Measurements from ENCODE around the gene BIK. TPM values are rescaled to one million over a fixed set of nuclear protein-coding genes. Genes with fewer than 3 reads are reported as not detected.

BIK gene
- total RNA-seq, 6 donors from 2014 or later = 2.3 to 6.2 (median 2.7) TPM; not detected in 2

- 1% methylated on average over 13 to 44 of the region's 75 CpGs for WGBS, 2 donors
- Histone ChIP-seq H3K4me1 (peaks cover 16 to 51% (median 37%) of the 10 kb centered on the region in 4 donors), H3K27ac (peak within 1 kb of the TSS; percentile 90 to 96 (median 94)), H3K9me3 (no peaks in the 10 kb centered on the region), H3K27me3 (no peaks in the 10 kb centered on the region), H3K36me3 (peaks cover 0 to 7% (median 3%) of the 10 kb centered on the region in 4 donors), H3K4me3 (peak within 1 kb of the TSS; percentile 92 to 97 (median 92))
- peak; percentile 51 to 70 for TF ChIP-seq POLR2AphosphoS5 (IDR thresholded peaks at IDR 0.05)
- TF ChIP-seq EP300 (IDR thresholded peaks at IDR 0.05) = no peak
- TF ChIP-seq POLR2A (IDR thresholded peaks at IDR 0.05) = peak in 2 of 4 donors; percentile 30 to 75
- ATAC-seq (ENCODE audit: low FRiP score in 2 of 2) = peak; percentile 66 to 89
- DNase-seq = peak; percentile 86 to 96
Measured at GRCh38 chr22:43151251-43152002, 40.9 kb downstream of the BIK start, which contains the start of gene TSPO. Gene TSPO, plus strand, starts transcription at chr22:43151559. Its CDS starts 7,680 bp downstream, at chr22:43159239.

GRCh38 chr22:43152003-43152356 is 41.4 kb downstream of the BIK start:
- peaks cover 16 to 56% (median 37%) of the 10 kb centered on the region in 4 donors for H3K4me1 ChIP-seq
- no peaks in the 10 kb centered on the region for H3K27me3 ChIP-seq
- no peak for ATAC-seq (ENCODE audit: low FRiP score in 2 of 2)
- no peak for DNase-seq
- no peaks in the 10 kb centered on the region for H3K9me3 ChIP-seq
- peak overlapping the region; percentile 92 to 97 (median 92) for H3K4me3 ChIP-seq
- 5% methylated on average over 14 of the region's 18 CpGs; no CpG with 5 or more reads in 1 of the 2 donors for WGBS, 2 donors
- H3K36me3 ChIP-seq = peaks cover 0 to 7% (median 3%) of the 10 kb centered on the region in 4 donors
- TF ChIP-seq EP300 (IDR thresholded peaks at IDR 0.05) (no peak), POLR2AphosphoS5 (IDR thresholded peaks at IDR 0.05) (no peak), POLR2A (IDR thresholded peaks at IDR 0.05) (no peak)
- TF ChIP-seq, protein P1, sequence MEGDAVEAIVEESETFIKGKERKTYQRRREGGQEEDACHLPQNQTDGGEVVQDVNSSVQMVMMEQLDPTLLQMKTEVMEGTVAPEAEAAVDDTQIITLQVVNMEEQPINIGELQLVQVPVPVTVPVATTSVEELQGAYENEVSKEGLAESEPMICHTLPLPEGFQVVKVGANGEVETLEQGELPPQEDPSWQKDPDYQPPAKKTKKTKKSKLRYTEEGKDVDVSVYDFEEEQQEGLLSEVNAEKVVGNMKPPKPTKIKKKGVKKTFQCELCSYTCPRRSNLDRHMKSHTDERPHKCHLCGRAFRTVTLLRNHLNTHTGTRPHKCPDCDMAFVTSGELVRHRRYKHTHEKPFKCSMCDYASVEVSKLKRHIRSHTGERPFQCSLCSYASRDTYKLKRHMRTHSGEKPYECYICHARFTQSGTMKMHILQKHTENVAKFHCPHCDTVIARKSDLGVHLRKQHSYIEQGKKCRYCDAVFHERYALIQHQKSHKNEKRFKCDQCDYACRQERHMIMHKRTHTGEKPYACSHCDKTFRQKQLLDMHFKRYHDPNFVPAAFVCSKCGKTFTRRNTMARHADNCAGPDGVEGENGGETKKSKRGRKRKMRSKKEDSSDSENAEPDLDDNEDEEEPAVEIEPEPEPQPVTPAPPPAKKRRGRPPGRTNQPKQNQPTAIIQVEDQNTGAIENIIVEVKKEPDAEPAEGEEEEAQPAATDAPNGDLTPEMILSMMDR (IDR thresholded peaks at IDR 0.05) = no peak
- H3K27ac ChIP-seq = peak overlapping the region; percentile 90 to 96 (median 94)

GRCh38 chr22:43152357-43153071 is 42.0 kb downstream of the BIK start:
- H3K36me3 ChIP-seq = peaks cover 0 to 7% (median 3%) of the 10 kb centered on the region in 4 donors
- DNase-seq (peak; percentile 88 to 93), ATAC-seq (ENCODE audit: low FRiP score in 2 of 2) (peak; percentile 73 to 93)
- H3K9me3 ChIP-seq = no peaks in the 10 kb centered on the region
- WGBS, 2 donors = 5 to 7% methylated on average over 6 to 18 of the region's 22 CpGs
- no peak for TF ChIP-seq EP300 (IDR thresholded peaks at IDR 0.05)
- peak in 1 of 2 donors; percentile 70 for TF ChIP-seq POLR2AphosphoS5 (IDR thresholded peaks at IDR 0.05)
- TF ChIP-seq, protein P1 (IDR thresholded peaks at IDR 0.05) = no peak
- peak in 2 of 4 donors; percentile 54 to 57 for TF ChIP-seq POLR2A (IDR thresholded peaks at IDR 0.05)
- peak overlapping the region; percentile 90 to 96 (median 94) for H3K27ac ChIP-seq
- H3K4me1 ChIP-seq = peaks cover 16 to 61% (median 37%) of the 10 kb centered on the region in 4 donors
- no peaks in the 10 kb centered on the region for H3K27me3 ChIP-seq
- peak overlapping the region; percentile 92 to 97 (median 92) for H3K4me3 ChIP-seq

- ATAC-seq (ENCODE audit: low FRiP score in 2 of 2) (no peak), DNase-seq (no peak)
- Histone ChIP-seq H3K27me3 (no peaks in the 10 kb centered on the region), H3K9me3 (no peaks in the 10 kb centered on the region), H3K27ac (peak overlapping the region in 3 of 4 donors; percentile 55 to 79 (median 67)), H3K36me3 (peaks cover 0 to 7% (median 3%) of the 10 kb centered on the region in 4 donors), H3K4me1 (peaks cover 16 to 70% (median 36%) of the 10 kb centered on the region in 4 donors), H3K4me3 (peak overlapping the region in 2 of 4 donors; percentile 3 to 22)
- TF ChIP-seq EP300 (IDR thresholded peaks at IDR 0.05) = no peak
- TF ChIP-seq, protein P1 (IDR thresholded peaks at IDR 0.05) = no peak
- TF ChIP-seq POLR2A (IDR thresholded peaks at IDR 0.05) = no peak
- TF ChIP-seq POLR2AphosphoS5 (IDR thresholded peaks at IDR 0.05) = no peak
- WGBS, 2 donors = 60 to 62% methylated on average over 9 of the region's 9 CpGs
Measured at GRCh38 chr22:43153899-43154298, 43.3 kb downstream of the BIK start.

All from upper lobe of left lung (tissue), 6 donors.